Erythroblast (primary cell): Measurements from ENCODE around the gene HMOX2.

Experiments
- DNase-seq, 2 experiments: peaks; one replicate each; lab custom pipeline; 2025; lab: John Stamatoyannopoulos, UW
- GATA1 ChIP-seq: IDR thresholded peaks from 2 replicates; pipeline ENCODE4 v1.6.1; 2011; ENCODE audit warnings: low read depth, mild to moderate bottlenecking, control low read depth, low read length, moderate library complexity
- POLR2A ChIP-seq: IDR thresholded peaks from 2 replicates; pipeline ENCODE4 v1.6.1; 2011; ENCODE audit warnings: mild to moderate bottlenecking, low read length

Gene HMOX2

DNA sequence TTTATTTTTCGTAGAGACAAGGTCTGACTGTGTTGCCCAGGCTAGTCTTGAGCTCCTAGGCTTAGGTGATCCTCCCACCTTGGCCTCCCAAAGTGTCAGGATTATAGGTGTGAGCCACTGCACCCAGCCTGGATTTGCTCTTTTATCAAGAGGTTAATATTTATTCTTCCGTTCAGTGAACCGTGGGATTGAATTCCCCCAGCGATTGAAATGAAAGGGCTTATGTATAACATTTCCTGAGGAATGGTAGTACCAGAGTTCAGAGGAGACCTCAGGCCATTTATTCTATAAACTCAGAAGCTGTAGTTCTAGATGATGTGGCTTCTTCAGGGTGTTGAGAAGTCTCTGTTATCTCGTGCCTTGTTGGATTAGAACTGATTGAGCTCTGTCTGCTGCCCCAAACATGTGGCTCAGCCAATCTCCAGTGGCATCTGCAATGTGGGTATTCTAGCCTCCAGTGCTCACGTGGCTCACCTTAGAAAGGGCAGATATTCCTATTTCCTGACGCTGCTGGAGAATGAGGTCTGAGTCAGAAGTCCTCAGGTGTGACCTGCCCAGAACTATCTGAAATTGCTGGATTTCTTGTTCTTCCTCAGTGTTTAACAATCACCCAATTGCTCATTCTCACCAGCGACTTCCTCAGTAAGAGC, 22.5 kb downstream of the HMOX2 start:
- TF ChIP-seq GATA1, result no peak
- TF ChIP-seq POLR2A, result no peak
- DNase-seq, result peak in 1 of 2 experiments; percentile 16

DNA sequence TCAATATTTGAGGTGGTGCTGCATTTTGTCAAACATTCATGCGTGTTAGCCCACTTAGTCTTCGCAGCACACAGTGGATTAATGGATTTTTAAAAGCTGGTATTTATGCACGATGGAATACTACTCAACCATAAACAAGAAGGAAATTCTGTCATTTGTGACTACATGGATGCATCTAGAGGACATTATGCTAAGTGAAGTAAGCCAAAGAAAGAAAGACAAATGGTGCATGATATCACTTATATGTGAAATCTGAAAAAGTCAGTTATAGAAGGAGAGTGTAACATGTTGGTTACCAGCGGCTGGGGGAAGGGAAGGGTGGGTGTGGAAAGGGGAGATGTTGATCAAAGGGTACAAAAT, 23.0 kb downstream of the HMOX2 start:
- no peak for DNase-seq
- no peak for TF ChIP-seq GATA1
- TF ChIP-seq POLR2A, result no peak

DNA sequence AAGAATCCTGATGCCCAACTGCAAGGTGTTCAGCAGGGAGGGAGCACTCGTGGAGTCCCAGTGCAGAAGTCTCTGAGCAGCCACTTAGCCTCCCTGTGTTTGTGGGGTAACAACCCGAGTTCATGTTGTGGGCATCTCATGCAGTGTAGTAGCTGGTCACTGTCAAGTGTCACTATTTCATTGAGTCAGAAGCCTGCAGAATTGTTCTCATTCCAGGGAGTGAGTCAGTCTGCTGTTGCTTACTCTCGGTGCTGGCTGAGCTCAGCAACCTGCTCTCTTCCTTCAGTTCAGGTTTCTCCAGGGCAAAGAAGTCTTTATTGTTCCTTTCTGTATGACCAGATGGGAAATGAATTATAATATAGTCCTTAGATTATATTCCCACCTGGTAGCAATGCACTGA, 24.1 kb downstream of the HMOX2 start:
- TF ChIP-seq GATA1, result no peak

DNA sequence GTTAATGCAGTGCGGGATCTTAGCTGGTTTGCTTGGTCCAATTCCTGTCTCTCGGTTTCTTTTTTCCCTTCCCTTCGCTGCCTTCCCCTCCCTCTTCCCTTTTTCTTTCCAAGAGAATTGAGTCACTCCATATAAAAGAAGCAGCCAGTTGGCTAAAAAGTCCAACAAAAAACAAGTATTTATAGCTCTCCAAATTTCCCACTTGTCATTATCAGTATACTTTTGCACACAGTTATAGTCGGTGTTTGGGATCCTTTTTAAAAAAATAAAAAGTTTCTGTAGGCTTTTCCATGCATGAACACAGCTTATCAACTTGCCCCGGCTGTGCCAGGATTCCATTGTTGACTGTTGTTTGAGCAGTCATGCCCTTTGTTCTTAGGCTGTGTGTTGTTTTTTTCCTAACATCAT, 24.9 kb downstream of the HMOX2 start:
- TF ChIP-seq GATA1 (no peak), POLR2A (no peak)
- DNase-seq, result no peak

More for the DNA sequence above, 24.1 kb downstream of the HMOX2 start:
- no peak for DNase-seq

- TF ChIP-seq POLR2A, result no peak
- TF ChIP-seq GATA1, result no peak
- DNase-seq, result peak; percentile 15 to 23
These were observed 29.4 kb downstream of the HMOX2 start for GRCh38 chr16:4505356-4506147.

GRCh38 chr16:4506450-4506849, 30.3 kb downstream of the HMOX2 start:
- peak; percentile 84 to 88 for DNase-seq
- TF ChIP-seq POLR2A (no peak), GATA1 (no peak)

- DNase-seq, result no peak
- TF ChIP-seq POLR2A, result no peak
- TF ChIP-seq GATA1, result no peak
These were observed 31.6 kb downstream of the HMOX2 start for GRCh38 chr16:4507588-4508345.

DNA sequence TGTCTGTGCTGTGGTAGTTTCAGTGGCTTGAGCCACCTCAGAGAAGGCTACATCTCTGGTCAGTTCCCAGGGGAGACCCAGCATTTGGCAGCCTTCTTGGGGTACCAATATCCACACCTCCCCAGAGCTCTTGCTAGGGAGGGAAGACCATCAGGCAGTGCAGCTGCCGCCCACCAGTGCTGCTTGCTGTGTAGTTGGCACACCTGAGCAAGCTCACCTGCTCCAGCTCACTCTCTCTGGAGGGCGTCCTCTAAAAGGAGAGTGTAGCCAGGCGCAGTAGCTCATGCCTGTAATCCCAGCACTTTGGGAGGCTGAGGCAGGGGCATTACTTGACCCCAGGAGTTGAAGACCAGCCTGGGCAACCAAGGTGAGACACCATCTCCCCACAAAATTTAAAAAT, 32.6 kb downstream of the HMOX2 start:
- TF ChIP-seq GATA1, result no peak
- TF ChIP-seq POLR2A, result no peak
- DNase-seq, result no peak

DNA sequence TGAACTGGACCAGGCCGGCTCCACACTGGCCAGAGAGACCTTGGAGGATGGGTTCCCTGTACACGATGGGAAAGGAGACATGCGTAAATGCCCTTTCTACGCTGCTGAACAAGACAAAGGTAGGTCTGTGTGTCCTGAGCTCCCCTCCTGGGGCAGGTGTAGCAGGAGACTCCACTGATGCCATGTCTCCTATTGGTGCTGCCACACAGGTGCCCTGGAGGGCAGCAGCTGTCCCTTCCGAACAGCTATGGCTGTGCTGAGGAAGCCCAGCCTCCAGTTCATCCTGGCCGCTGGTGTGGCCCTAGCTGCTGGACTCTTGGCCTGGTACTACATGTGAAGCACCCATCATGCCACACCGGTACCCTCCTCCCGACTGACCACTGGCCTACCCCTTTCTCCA, 33.2 kb downstream of the HMOX2 start:
- no peak for TF ChIP-seq POLR2A
- no peak for TF ChIP-seq GATA1
- DNase-seq, result no peak

- DNase-seq, result peak; percentile 34 to 40
- TF ChIP-seq POLR2A, result no peak
- no peak for TF ChIP-seq GATA1
These were observed 33.9 kb downstream of the HMOX2 start for GRCh38 chr16:4510131-4510530.

GRCh38 chr16:4510747-4511426, 34.7 kb downstream of the HMOX2 start:
- peak in 1 of 2 experiments; percentile 23 for DNase-seq
- TF ChIP-seq GATA1, result no peak
- TF ChIP-seq POLR2A, result no peak

DNA sequence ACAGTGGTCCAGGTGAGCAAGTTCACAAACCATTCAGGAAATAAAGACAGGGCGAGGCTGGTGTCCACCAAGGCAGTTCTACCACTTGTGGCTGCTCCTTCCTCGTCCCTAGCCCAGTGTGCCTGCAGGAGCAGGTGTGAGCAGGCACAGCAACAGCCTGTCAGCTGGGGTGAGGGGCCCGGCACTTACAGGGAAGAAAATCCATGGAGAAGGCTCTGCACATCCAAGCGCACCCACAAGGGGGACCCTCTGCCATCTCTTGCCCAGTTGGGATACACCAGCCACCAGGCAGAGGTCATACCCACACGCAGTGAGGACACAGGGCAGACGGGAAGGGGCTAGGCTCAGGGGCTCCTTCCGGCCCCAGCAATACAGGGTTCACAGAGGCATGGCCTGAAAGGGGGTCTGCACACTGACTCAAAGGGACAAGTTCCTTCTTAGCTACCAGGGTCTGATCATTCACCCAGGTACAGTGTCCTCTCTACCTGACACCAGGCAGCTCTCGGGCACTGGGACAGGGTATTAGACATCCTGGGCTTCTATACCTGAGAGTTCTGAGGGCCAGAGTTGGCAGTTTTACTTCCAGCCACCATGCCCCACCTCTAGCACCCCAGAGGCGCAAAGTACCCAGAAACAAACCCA, 35.4 kb downstream of the HMOX2 start:
- DNase-seq, result peak; percentile 50 to 66
- no peak for TF ChIP-seq GATA1

DNA sequence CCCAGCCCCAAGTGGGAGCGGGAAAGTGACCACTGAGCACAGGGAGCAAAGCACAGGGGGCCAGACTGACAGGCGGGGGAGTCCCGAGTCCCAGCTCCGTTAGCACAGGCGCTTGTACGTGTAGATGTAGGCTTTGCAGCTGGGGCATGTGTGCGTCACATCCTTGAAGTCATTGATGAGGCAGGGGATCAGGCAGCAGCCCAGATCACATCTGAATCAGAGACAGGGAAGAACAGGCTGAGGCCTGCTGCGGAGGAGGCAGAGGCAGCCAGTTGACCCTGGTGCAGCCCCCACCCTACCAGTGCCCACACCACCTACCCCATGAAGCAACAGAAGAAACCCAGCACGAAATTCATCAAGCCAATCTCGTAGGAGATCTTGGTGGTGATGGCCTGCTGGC, 36.3 kb downstream of the HMOX2 start:
- TF ChIP-seq GATA1 (no peak), POLR2A (no peak)
- no peak for DNase-seq
